Lower lobe of right lung (tissue), 2 donors: ENCODE measurements around the gene TNS4. TPM values are rescaled to one million over a fixed set of nuclear protein-coding genes. Genes with fewer than 3 reads are reported as not detected.
A peak's percentile ranks its signal among the peaks of the same experiment; 100 is the strongest.

Experiments used
- ATAC-seq, 2 donors: fragments of 200-7000 bp; cut with Tn5 transposase; one replicate each; pipeline ENCODE4 v1.9.1; 2020 to 2022; ENCODE audit warnings: mild to moderate bottlenecking in 2 of 2, moderate library complexity in 2 of 2
- DNase-seq: peaks from one replicate; pipeline ENCODE4 v3.0.0-alpha.2; 2020
- H3K27ac ChIP-seq: fragments of 200-600 bp; one replicate; pipeline ENCODE4 v1.8.0; 2022
- H3K27me3 ChIP-seq: fragments of 200-600 bp; one replicate; pipeline ENCODE4 v1.8.0; 2022; ENCODE audit warnings: low read depth
- H3K36me3 ChIP-seq: fragments of 200-600 bp; one replicate; pipeline ENCODE4 v1.8.0; 2022; ENCODE audit warnings: mild to moderate bottlenecking
- H3K4me1 ChIP-seq: fragments of 200-600 bp; one replicate; pipeline ENCODE4 v1.8.0; 2022
- H3K4me3 ChIP-seq: fragments of 200-600 bp; one replicate; pipeline ENCODE4 v1.8.0; 2022; ENCODE audit warnings: mild to moderate bottlenecking
- H3K9me3 ChIP-seq: fragments of 200-600 bp; one replicate; pipeline ENCODE4 v1.8.0; 2022
- intact Hi-C: fragments of 100-400 bp; cut with DNase I; formaldehyde crosslinking; loops from one replicate; pipeline ENCODE4 v1.11.0; 2022
- total RNA-seq: library from RNA; stranded (reverse); fragmentation: NEBNext Ultra II Directional; extraction: Animal tissue kit (Norgen Biotek cat#: 25700); gene quantifications from one replicate; pipeline ENCODE4 v1.2.1, GENCODE V29; 2021
- TF ChIP-seq, protein P1 (sequence below): fragments of 200-600 bp; IDR thresholded peaks from one replicate; pipeline ENCODE4 v1.8.0; 2022; ENCODE audit warnings: antibody characterized with exemption, mild to moderate bottlenecking
- donor health status: DM: no; HTN: yes; CAD: no; lungs with severe emphysema.

Gene TNS4
- total RNA-seq, 1 donor from 2014 or later, result 0.68 TPM

DNA sequence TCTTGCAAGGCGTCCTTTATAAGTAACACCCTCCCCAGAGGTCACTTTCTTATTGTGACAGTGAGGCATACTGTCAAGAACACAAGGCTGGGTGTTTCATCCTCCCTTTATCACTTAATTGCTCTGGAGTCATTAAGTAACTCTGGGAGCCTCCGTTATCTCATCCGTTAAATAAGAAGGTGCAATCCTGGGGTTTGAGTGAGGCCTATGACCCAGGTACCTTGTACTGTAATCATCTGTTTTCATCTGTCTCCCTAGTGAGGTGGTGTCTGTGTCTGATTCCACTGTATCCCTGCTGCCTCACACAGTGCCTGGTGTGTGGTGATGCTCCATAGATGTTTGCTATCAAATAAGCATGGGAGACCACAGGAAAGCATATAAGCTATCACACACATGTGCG is 17.7 kb downstream of the TNS4 start:
- no peak for ATAC-seq
- no peak overlapping the region for H3K27ac ChIP-seq

DNA sequence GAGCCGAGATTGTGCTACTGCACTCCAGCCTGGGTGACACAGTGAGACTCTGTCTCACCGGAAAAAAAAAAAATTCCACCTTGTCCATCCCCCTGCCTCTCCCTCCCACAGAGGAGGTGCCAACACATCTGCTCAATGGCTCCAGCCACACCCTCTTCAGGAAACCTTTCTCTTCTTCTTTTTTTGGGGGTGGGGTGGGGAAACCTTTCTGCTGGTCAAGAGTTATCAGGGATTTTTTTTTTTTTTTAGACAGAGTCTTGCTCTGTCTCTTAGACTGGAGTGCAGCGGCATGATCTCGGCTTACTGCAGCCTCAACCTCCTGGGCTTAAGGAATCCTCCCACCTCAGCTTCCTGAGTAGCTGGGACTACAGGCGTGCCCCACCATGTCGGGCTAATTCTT is 18.7 kb downstream of the TNS4 start:
- ATAC-seq (no peak), DNase-seq (no peak)
- TF ChIP-seq, protein P1, sequence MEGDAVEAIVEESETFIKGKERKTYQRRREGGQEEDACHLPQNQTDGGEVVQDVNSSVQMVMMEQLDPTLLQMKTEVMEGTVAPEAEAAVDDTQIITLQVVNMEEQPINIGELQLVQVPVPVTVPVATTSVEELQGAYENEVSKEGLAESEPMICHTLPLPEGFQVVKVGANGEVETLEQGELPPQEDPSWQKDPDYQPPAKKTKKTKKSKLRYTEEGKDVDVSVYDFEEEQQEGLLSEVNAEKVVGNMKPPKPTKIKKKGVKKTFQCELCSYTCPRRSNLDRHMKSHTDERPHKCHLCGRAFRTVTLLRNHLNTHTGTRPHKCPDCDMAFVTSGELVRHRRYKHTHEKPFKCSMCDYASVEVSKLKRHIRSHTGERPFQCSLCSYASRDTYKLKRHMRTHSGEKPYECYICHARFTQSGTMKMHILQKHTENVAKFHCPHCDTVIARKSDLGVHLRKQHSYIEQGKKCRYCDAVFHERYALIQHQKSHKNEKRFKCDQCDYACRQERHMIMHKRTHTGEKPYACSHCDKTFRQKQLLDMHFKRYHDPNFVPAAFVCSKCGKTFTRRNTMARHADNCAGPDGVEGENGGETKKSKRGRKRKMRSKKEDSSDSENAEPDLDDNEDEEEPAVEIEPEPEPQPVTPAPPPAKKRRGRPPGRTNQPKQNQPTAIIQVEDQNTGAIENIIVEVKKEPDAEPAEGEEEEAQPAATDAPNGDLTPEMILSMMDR, result no peak
- Histone ChIP-seq H3K9me3 (no peaks in the 10 kb centered on the region), H3K27me3 (no peaks in the 10 kb centered on the region), H3K4me1 (peaks cover 44% of the 10 kb centered on the region), H3K36me3 (no peaks in the 10 kb centered on the region), H3K4me3 (no peak overlapping the region), H3K27ac (no peak overlapping the region)
- intact Hi-C loops, result no loop called here

More for the DNA sequence above, 17.7 kb downstream of the TNS4 start:
- no peaks in the 10 kb centered on the region for H3K9me3 ChIP-seq
- TF ChIP-seq, protein P1, result no peak
- H3K36me3 ChIP-seq, result no peaks in the 10 kb centered on the region
- no peak for DNase-seq
- peaks cover 44% of the 10 kb centered on the region for H3K4me1 ChIP-seq
- no peaks in the 10 kb centered on the region for H3K27me3 ChIP-seq
- intact Hi-C loops, result no loop called here
- H3K4me3 ChIP-seq, result no peak overlapping the region

DNA sequence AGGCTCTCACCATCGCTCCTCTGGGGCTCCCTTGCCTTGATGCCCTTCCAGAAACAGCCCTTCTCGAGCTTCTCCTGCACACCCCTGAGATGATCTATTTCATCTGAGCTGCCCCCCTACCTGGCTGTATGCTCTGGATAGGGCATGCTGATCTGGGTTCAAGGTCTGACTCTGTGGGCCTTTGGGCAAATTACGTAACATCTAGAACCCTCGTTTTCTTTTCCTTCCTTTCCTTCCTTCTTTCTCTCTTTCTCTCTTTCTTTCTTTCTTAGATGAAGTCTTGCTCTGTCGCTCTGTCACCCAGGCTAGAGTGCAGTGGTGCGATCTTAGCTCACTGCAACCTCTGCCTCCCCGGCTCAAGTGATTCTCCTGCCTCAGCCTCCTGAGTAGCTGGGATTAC is 20.3 kb downstream of the TNS4 start:
- DNase-seq (no peak), ATAC-seq (no peak)
- Histone ChIP-seq H3K27me3 (no peaks in the 10 kb centered on the region), H3K4me3 (no peak overlapping the region), H3K27ac (peak overlapping the region; percentile 46), H3K36me3 (no peaks in the 10 kb centered on the region), H3K4me1 (peaks cover 37% of the 10 kb centered on the region), H3K9me3 (no peaks in the 10 kb centered on the region)
- TF ChIP-seq, protein P1, result no peak
- intact Hi-C loops, result no loop called here

DNA sequence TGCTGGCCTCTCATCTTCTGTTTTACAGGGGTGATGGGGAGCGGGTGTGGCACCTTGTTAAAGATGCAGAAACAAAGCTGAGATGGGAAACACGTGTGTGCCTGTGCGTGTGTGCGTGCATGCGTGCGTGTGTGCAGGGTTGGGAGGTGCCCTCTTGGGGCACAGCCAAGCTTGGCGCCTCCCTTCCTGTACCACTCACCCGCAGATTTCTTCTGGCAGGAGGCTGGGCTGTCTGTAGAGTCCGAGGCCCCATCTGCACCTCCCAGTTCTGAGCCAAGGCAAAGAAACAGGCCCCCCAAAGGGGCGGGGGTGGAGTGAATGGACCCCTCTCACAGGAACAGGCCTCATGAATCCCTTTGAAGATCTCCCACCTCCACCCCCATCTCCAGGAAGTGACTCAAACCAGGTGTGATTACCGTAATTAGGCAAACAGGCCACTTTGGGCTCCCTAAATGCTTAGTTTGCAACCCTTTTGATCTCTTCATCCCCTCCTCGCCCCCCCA is 20.9 kb downstream of the TNS4 start:
- H3K27me3 ChIP-seq, result no peaks in the 10 kb centered on the region
- DNase-seq (no peak), ATAC-seq (peak; percentile 36 to 39)
- H3K36me3 ChIP-seq, result no peaks in the 10 kb centered on the region
- H3K4me3 ChIP-seq, result no peak overlapping the region
- TF ChIP-seq, protein P1, result no peak
- intact Hi-C loops, result no loop called here
- H3K4me1 ChIP-seq, result peaks cover 36% of the 10 kb centered on the region
- H3K27ac ChIP-seq, result peak overlapping the region; percentile 46
- no peaks in the 10 kb centered on the region for H3K9me3 ChIP-seq

DNA sequence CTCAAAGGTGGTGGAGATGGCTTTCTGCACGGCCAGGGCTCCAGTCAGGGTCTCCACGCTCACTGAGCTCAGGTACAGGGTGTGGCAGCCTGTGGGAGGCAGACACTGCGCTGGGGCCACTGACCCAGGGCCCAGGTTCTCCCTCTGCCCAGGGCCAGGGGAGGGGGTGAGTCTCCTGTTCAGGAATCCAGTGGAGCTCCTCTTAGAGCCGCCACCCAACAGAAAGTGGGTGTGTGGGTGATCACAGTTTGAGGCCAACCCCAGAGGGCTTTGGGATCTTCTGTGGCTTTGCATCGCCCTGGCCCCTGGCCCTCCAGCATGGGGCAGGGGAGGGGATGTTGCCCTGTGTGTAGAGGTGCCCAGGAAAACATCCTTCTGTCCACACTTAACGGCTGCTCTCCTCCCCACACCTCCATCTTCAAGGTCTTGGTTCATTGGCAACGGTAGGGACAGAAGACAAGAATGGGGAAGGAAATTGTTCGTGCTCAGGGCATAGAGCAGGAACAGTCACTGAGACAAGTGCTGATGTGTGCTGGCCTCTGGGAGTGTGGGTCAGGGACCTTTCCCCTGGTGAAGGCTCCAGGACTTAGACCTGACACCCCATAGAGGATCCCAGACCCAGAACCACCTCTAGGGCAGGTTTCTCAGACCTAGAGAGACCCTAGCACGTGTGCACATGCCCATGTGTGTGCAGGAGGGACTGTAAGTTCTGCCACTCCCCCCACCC is 21.5 kb downstream of the TNS4 start:
- H3K27me3 ChIP-seq, result no peaks in the 10 kb centered on the region
- peaks cover 37% of the 10 kb centered on the region for H3K4me1 ChIP-seq
- no peak overlapping the region for H3K4me3 ChIP-seq
- ATAC-seq (no peak), DNase-seq (no peak)
- peak overlapping the region; percentile 18 for H3K27ac ChIP-seq
- intact Hi-C loops, result no loop called here
- no peaks in the 10 kb centered on the region for H3K36me3 ChIP-seq
- TF ChIP-seq, protein P1, result no peak
- no peaks in the 10 kb centered on the region for H3K9me3 ChIP-seq
